Suprapubic skin (tissue), 4 donors: Measurements from ENCODE around the gene SORCS3.

ENCODE experiments used
- CTCF ChIP-seq, 2 donors: fragments of 200-600 bp in 1 of 2; fragments of 450-650 bp in 1 of 2; sonication (generic) in 1 of 2; IDR thresholded peaks; one replicate each; pipeline ENCODE4 v1.5.1; 2016 to 2019; ENCODE audit warnings: antibody characterized with exemption in 2 of 2, mild to moderate bottlenecking in 1 of 2, moderate library complexity in 1 of 2
- EP300 ChIP-seq: sonication (generic); formaldehyde crosslinking; IDR thresholded peaks from one replicate; pipeline ENCODE4 v1.6.1; 2017; ENCODE audit warnings: antibody characterized with exemption
- POLR2A ChIP-seq, 2 donors: fragments of 450-650 bp; IDR thresholded peaks; one replicate each; pipeline ENCODE4 v1.6.1; 2017; ENCODE audit warnings: antibody characterized with exemption in 2 of 2, mild to moderate bottlenecking in 2 of 2, moderate library complexity in 2 of 2
- POLR2AphosphoS5 ChIP-seq, 3 donors: sonication (generic); formaldehyde crosslinking; IDR thresholded peaks; one replicate each; pipeline ENCODE4 v1.6.1; 2017; ENCODE audit warnings: antibody characterized with exemption in 3 of 3

GRCh38 chr10:105247831-105248499, 606.9 kb downstream of the SORCS3 start:
- TF ChIP-seq CTCF (IDR thresholded peaks at IDR 0.05) (no peak), POLR2A (IDR thresholded peaks at IDR 0.05) (no peak), POLR2AphosphoS5 (IDR thresholded peaks at IDR 0.05) (no peak), EP300 (no peak)
